Neural cell (in vitro differentiated cells): Measurements from ENCODE around the gene STS.

Experiments used
- EP300 ChIP-seq: fragments of 450-650 bp; conservative IDR thresholded peaks from 2 replicates; pipeline ENCODE4 v1.6.1; 2014; ENCODE audit warnings: antibody characterized with exemption, mild to moderate bottlenecking, moderate library complexity; ENCODE audit not compliant: poor library complexity, severe bottlenecking
- EZH2 ChIP-seq: fragments of 200-600, 300-800 bp; shearing (Covaris generic), sonication (generic); IDR thresholded peaks from 2 replicates; pipeline ENCODE4 v1.6.1; 2014; ENCODE audit warnings: antibody characterized with exemption, low read length, borderline replicate concordance, mild to moderate bottlenecking; ENCODE audit not compliant: insufficient read depth, poor library complexity, severe bottlenecking
- MXI1 ChIP-seq: fragments of 450-650 bp; conservative IDR thresholded peaks from 2 replicates; pipeline ENCODE4 v1.6.1; 2014; ENCODE audit warnings: antibody characterized with exemption, mild to moderate bottlenecking; ENCODE audit not compliant: poor library complexity, severe bottlenecking
- POLR2AphosphoS5 ChIP-seq: IDR thresholded peaks from 2 replicates; pipeline ENCODE4 v1.6.1; 2012
- RAD21 ChIP-seq: fragments of 450-650 bp; conservative IDR thresholded peaks from 2 replicates; pipeline ENCODE4 v1.6.1; 2014; ENCODE audit warnings: antibody characterized with exemption, mild to moderate bottlenecking, moderate library complexity
- SMC3 ChIP-seq: fragments of 450-650 bp; conservative IDR thresholded peaks from 2 replicates; pipeline ENCODE4 v1.6.1; 2014; ENCODE audit warnings: antibody characterized with exemption, mild to moderate bottlenecking, moderate library complexity; ENCODE audit not compliant: poor library complexity
- TAF1 ChIP-seq: IDR thresholded peaks from 2 replicates; pipeline ENCODE4 v1.6.1; 2012; ENCODE audit warnings: low read depth
- TF ChIP-seq, protein P1 (sequence below): fragments of 450-650 bp; IDR thresholded peaks from 2 replicates; pipeline ENCODE4 v1.5.1; 2014; ENCODE audit warnings: antibody characterized with exemption, mild to moderate bottlenecking, moderate library complexity; ENCODE audit not compliant: poor library complexity, severe bottlenecking
- TF ChIP-seq, protein P2 (sequence below): IDR thresholded peaks from 2 replicates; pipeline ENCODE4 v1.6.1; 2012; ENCODE audit warnings: borderline replicate concordance

DNA sequence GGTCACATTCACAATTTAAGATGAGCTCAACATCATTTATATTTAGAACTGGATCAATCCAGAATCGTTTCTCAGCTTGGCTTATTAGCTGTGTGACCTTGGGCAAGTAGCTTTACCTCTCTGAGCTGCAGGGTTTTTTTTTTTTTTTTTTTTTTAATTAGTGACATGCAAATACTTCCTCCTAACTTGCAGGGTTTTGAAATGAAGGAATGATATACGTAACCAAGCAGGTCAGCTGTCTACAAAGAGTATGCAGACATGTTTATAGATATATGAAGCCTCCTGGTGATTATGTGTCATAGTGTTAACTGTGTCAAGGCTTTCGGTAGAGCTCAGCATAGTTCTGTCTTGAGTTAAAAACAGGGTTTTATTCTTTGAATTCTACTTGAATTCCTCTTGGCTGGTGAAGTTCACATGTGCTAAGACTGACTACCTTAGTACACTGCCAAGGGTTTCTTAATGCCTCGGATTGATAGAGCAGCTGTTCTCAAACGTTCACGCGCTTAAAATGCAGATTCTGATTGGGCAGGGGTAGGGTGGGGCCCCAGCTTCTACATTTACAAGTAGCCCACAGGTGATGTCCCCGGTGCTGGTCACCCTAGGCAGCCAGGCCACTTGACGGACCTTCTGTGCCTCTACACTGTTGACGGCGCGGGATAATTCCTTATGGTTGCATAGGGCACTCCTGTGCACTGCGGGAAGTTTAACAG, 654 bp upstream of the STS start:
- TF ChIP-seq, protein P1, sequence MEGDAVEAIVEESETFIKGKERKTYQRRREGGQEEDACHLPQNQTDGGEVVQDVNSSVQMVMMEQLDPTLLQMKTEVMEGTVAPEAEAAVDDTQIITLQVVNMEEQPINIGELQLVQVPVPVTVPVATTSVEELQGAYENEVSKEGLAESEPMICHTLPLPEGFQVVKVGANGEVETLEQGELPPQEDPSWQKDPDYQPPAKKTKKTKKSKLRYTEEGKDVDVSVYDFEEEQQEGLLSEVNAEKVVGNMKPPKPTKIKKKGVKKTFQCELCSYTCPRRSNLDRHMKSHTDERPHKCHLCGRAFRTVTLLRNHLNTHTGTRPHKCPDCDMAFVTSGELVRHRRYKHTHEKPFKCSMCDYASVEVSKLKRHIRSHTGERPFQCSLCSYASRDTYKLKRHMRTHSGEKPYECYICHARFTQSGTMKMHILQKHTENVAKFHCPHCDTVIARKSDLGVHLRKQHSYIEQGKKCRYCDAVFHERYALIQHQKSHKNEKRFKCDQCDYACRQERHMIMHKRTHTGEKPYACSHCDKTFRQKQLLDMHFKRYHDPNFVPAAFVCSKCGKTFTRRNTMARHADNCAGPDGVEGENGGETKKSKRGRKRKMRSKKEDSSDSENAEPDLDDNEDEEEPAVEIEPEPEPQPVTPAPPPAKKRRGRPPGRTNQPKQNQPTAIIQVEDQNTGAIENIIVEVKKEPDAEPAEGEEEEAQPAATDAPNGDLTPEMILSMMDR, result no peak
- TF ChIP-seq EZH2 (no peak), POLR2AphosphoS5 (no peak), TAF1 (no peak), SMC3 (no peak), RAD21 (no peak), MXI1 (no peak), EP300 (no peak)
- TF ChIP-seq, protein P2, sequence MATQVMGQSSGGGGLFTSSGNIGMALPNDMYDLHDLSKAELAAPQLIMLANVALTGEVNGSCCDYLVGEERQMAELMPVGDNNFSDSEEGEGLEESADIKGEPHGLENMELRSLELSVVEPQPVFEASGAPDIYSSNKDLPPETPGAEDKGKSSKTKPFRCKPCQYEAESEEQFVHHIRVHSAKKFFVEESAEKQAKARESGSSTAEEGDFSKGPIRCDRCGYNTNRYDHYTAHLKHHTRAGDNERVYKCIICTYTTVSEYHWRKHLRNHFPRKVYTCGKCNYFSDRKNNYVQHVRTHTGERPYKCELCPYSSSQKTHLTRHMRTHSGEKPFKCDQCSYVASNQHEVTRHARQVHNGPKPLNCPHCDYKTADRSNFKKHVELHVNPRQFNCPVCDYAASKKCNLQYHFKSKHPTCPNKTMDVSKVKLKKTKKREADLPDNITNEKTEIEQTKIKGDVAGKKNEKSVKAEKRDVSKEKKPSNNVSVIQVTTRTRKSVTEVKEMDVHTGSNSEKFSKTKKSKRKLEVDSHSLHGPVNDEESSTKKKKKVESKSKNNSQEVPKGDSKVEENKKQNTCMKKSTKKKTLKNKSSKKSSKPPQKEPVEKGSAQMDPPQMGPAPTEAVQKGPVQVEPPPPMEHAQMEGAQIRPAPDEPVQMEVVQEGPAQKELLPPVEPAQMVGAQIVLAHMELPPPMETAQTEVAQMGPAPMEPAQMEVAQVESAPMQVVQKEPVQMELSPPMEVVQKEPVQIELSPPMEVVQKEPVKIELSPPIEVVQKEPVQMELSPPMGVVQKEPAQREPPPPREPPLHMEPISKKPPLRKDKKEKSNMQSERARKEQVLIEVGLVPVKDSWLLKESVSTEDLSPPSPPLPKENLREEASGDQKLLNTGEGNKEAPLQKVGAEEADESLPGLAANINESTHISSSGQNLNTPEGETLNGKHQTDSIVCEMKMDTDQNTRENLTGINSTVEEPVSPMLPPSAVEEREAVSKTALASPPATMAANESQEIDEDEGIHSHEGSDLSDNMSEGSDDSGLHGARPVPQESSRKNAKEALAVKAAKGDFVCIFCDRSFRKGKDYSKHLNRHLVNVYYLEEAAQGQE, result no peak
